Vagina (tissue), 2 donors: ENCODE results near the gene TMEM220. TPM values are rescaled to one million over a fixed set of nuclear protein-coding genes. Genes with fewer than 3 reads are reported as not detected.
A peak's percentile ranks its signal among the peaks of the same experiment; 100 is the strongest.

Experiments
- DNase-seq, 2 donors: peaks; one replicate each; pipeline ENCODE4 v3.0.0-alpha.2; 2017; ENCODE audit errors: extremely low spot score in 2 of 2
- H3K27ac ChIP-seq: fragments of 200-600 bp; sonication (generic); one replicate; pipeline ENCODE4 v1.5.1; 2019
- H3K27me3 ChIP-seq: fragments of 200-600 bp; sonication (generic); one replicate; pipeline ENCODE4 v1.5.1; 2019
- H3K36me3 ChIP-seq, 2 donors: fragments of 200-600 bp; sonication (generic); one replicate each; pipeline ENCODE4 v1.5.1; 2017 to 2019
- H3K4me1 ChIP-seq: fragments of 200-600 bp; sonication (generic); one replicate; pipeline ENCODE4 v1.5.1; 2019
- H3K4me3 ChIP-seq, 2 donors: fragments of 200-600 bp; sonication (generic); 1 replicate in 1 of 2; 2 replicates in 1 of 2; pipeline ENCODE4 v1.5.1; 2016 to 2019
- H3K9me3 ChIP-seq: fragments of 200-600 bp; sonication (generic); one replicate; pipeline ENCODE4 v1.5.1; 2019
- CTCF ChIP-seq, 3 experiments: fragments of 450-650 bp in 2 of 3; fragments of 200-600 bp in 1 of 3; sonication (generic) in 1 of 3; IDR thresholded peaks; one replicate each; pipeline ENCODE4 v1.5.1; 2017 to 2019; ENCODE audit warnings: antibody characterized with exemption in 3 of 3, mild to moderate bottlenecking in 2 of 3, moderate library complexity in 2 of 3
- POLR2A ChIP-seq, 2 donors: fragments of 450-650 bp; IDR thresholded peaks; one replicate each; pipeline ENCODE4 v1.6.1; 2017; ENCODE audit warnings: antibody characterized with exemption in 2 of 2, mild to moderate bottlenecking in 2 of 2, moderate library complexity in 2 of 2
- POLR2AphosphoS5 ChIP-seq, 2 donors: sonication (generic); formaldehyde crosslinking; IDR thresholded peaks; one replicate each; pipeline ENCODE4 v1.9.0; 2017; ENCODE audit warnings: antibody characterized with exemption in 2 of 2, mild to moderate bottlenecking in 2 of 2, low read depth in 1 of 2; ENCODE audit not compliant: insufficient read depth in 1 of 2
- intact Hi-C: fragments of 100-400 bp; cut with DNase I; formaldehyde crosslinking; loops from one replicate; pipeline ENCODE4 v1.15.1; 2023
- total RNA-seq: library from RNA; depleted of rRNA; stranded (reverse); fragments of >200 nt; gene quantifications from one replicate; pipeline ENCODE4 v1.2.3, GENCODE V29; 2016

Gene TMEM220
- total RNA-seq, 1 donor from 2014 or later = 10.3 TPM

- no peaks in the 10 kb centered on the region for H3K9me3 ChIP-seq
- TF ChIP-seq POLR2A (IDR thresholded peaks at IDR 0.05) = no peak
- TF ChIP-seq POLR2AphosphoS5 (IDR thresholded peaks at IDR 0.05; ENCODE audit: insufficient read depth in 1 of 2, low read depth in 1 of 2) = no peak
- no peak for TF ChIP-seq CTCF (IDR thresholded peaks at IDR 0.05)
- DNase-seq = peak in 1 of 2 donors; percentile 81
- H3K27me3 ChIP-seq = no peaks in the 10 kb centered on the region
- H3K4me3 ChIP-seq = no peak overlapping the region
- H3K36me3 ChIP-seq = peaks cover 0 to 16% of the 10 kb centered on the region in 2 donors
- H3K27ac ChIP-seq = no peak overlapping the region
- peaks cover under 1% of the 10 kb centered on the region for H3K4me1 ChIP-seq
- intact Hi-C loops = no loop called here
Measured at GRCh38 chr17:10725262-10725661, 4.6 kb downstream of the TMEM220 start.

GRCh38 chr17:10724546-10725195 is 5.2 kb downstream of the TMEM220 start:
- no peaks in the 10 kb centered on the region for H3K4me1 ChIP-seq
- H3K27ac ChIP-seq = no peak overlapping the region
- H3K27me3 ChIP-seq = no peaks in the 10 kb centered on the region
- no peak overlapping the region for H3K4me3 ChIP-seq
- H3K9me3 ChIP-seq = no peaks in the 10 kb centered on the region
- TF ChIP-seq POLR2AphosphoS5 (IDR thresholded peaks at IDR 0.05; ENCODE audit: insufficient read depth in 1 of 2, low read depth in 1 of 2) (no peak), CTCF (IDR thresholded peaks at IDR 0.05) (no peak), POLR2A (IDR thresholded peaks at IDR 0.05) (no peak)
- intact Hi-C loops = no loop called here
- DNase-seq = peak in 1 of 2 donors; percentile 72
- H3K36me3 ChIP-seq = peaks cover 0 to 16% of the 10 kb centered on the region in 2 donors

GRCh38 chr17:10718547-10718946 is 11.3 kb downstream of the TMEM220 start:
- intact Hi-C loops = no loop called here
- Histone ChIP-seq H3K27ac (no peak overlapping the region), H3K4me1 (no peaks in the 10 kb centered on the region), H3K9me3 (no peaks in the 10 kb centered on the region), H3K27me3 (no peaks in the 10 kb centered on the region), H3K4me3 (no peak overlapping the region), H3K36me3 (peaks cover 0 to 11% of the 10 kb centered on the region in 2 donors)
- TF ChIP-seq CTCF (IDR thresholded peaks at IDR 0.05) = no peak
- DNase-seq = no peak

GRCh38 chr17:10716218-10716617 is 13.6 kb downstream of the TMEM220 start:
- Histone ChIP-seq H3K27ac (no peak overlapping the region), H3K9me3 (no peaks in the 10 kb centered on the region), H3K4me3 (no peak overlapping the region), H3K36me3 (peaks cover 0 to 18% of the 10 kb centered on the region in 2 donors), H3K27me3 (no peaks in the 10 kb centered on the region), H3K4me1 (no peaks in the 10 kb centered on the region)
- TF ChIP-seq POLR2A (IDR thresholded peaks at IDR 0.05) (no peak), POLR2AphosphoS5 (IDR thresholded peaks at IDR 0.05; ENCODE audit: insufficient read depth in 1 of 2, low read depth in 1 of 2) (no peak), CTCF (IDR thresholded peaks at IDR 0.05) (no peak)
- intact Hi-C loops = no loop called here
- DNase-seq = no peak

GRCh38 chr17:10713318-10713717 is 16.5 kb downstream of the TMEM220 start:
- TF ChIP-seq POLR2A (IDR thresholded peaks at IDR 0.05) (no peak), CTCF (IDR thresholded peaks at IDR 0.05) (no peak), POLR2AphosphoS5 (IDR thresholded peaks at IDR 0.05; ENCODE audit: insufficient read depth in 1 of 2, low read depth in 1 of 2) (no peak)
- H3K27ac ChIP-seq = no peak overlapping the region
- DNase-seq = no peak
- H3K4me3 ChIP-seq = no peak overlapping the region
- peaks cover 0 to 29% of the 10 kb centered on the region in 2 donors for H3K36me3 ChIP-seq
- H3K9me3 ChIP-seq = no peaks in the 10 kb centered on the region
- H3K4me1 ChIP-seq = no peaks in the 10 kb centered on the region
- intact Hi-C loops = no loop called here
- no peaks in the 10 kb centered on the region for H3K27me3 ChIP-seq
